Suppressor macrophage treated with lipopolysaccharide for 4 hours (primary cell): Measurements from ENCODE around the gene BEAN1.
A peak's percentile ranks its signal among the peaks of the same experiment; 100 is the strongest.

Source experiments
- DNase-seq: peaks from one replicate; pipeline ENCODE4 v3.0.0-alpha.2; 2020

BEAN1 gene

GRCh38 chr16:66419527-66419926, 7.6 kb upstream of the BEAN1 start:
- no peak for DNase-seq

DNA sequence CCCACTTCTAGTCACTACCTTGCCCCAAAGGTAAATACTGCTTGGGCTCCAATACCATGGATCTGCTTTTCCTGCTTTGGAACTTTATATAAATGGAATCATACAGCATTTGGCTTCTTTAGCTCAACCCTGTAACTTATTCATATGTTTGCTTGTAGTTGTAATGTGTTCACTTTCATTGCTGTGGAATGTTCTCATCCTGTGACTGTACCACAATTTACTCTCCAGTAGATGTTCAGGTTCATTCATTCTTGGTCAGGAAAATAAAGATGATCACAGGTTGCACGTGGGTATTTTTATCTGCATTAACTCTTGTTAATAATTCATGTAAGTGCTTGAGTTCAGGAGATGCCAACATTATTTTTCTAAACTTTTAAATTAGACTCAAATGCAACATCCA, 6.7 kb upstream of the BEAN1 start:
- no peak for DNase-seq

DNA sequence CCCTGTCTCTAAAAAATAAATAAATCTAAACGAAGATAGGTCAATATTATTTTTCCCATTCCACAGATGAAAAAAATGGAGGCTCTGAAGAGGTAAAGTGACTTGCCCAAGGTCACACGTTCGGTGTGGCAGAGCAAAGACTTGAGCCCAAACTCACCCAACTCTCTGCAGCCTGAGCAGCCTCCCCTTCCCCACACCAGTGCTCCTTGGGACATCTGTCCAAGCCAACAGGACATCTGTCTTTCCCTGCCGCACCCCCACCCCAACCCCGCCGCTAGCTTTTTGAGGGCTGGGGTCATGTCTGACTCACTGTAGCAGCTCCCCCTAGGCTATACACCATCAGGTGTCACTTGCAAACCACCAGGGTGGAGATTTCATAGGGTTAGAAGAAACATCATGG, 5.2 kb upstream of the BEAN1 start:
- no peak for DNase-seq

- peak; percentile 16 for DNase-seq
Observed at GRCh38 chr16:66422366-66422765, 4.7 kb upstream of the BEAN1 start.

- DNase-seq, result no peak
Observed at GRCh38 chr16:66423177-66423576, 3.9 kb upstream of the BEAN1 start.

DNA sequence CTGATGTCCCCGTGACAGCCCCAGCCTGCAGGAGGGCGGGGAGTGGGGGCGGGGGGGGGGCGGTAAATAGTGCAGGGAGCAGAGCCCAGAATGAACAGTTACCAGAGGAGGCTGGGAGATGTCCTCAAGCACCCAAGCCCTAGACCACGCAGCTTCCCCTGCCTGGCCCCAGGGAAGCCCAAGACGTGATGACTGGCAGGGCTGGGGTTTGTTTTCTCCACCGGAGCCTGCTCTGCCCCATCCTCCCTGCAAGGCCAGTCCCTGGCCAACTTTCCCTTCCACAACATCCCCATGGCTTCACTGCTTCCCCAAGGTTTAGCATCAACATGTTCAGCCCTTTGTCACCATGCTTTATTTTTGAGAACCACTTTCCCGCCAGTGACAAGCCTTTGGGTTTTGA, 1.4 kb upstream of the BEAN1 start:
- DNase-seq, result no peak

GRCh38 chr16:66426112-66427035, 721 bp upstream of the BEAN1 start:
- DNase-seq, result peak; percentile 16

DNA sequence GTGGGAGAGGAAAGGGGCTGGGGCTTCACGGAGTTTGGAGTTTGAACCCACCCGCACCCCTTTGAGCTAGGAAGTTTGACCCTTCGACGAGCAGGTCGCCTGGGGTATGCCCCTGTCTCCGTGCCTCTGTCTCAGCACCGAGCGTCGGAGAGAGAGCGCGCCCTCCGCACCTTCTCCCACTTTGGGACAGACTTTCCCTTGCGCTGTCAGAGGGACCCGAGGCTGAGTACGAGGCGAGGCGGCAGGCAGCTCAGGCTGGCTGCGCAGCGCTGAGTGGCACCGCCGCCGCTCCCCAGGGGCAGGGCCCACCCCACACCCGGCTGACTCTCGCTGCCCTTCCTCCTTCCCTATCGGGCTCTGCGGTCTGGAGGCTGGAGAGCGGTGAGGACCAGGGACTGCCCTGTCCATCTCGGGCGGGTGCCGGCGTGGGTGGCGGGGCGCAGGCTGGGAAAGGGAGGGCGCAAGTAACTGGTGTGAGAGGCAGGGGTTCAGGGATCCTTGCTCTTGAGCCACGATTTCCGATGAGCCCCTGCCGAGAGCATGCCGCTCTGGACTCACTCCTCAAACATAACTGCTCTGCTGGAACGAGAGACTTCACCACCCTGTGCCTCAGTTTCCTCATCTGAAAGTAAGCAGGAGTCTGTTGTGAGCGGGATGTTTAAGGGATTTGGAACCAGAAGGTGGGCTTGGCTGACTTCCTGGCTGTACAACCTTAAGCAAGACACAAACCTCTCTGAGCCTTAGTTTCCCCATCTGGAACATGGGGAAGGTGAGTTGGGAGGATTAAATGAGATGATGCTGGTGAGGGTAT, 981 bp downstream of the BEAN1 start:
- peak; percentile 43 for DNase-seq

DNA sequence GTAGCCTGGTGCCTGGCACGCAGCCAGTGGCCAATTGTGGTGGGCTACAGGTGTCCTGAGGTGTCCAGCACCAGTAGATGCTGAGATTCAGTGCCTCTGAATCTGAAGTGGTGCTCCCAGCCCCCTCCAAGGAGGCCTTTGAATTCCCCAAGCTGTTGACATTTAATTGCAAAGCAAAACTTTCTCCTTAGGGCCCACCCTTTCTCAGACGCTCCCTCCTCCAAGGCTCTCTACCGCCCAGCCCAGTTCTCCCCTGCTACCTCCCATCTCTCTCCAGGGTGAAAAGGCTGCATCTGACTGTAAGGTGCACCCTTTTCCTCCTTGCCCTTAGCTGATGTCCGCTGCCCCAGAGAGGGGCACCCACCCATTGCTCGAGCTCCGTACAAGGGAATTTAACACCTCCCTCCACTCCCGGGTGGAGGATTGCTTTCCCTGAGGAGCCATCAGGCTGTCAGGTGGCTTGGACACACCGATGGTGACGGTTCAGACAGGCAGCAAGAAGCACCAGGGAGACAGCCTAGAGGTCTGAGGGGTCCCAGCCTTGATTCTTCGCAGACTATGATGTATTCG, 1.7 kb downstream of the BEAN1 start:
- no peak for DNase-seq

GRCh38 chr16:66429290-66429962, 2.3 kb downstream of the BEAN1 start:
- no peak for DNase-seq

GRCh38 chr16:66430214-66430613, 3.1 kb downstream of the BEAN1 start:
- no peak for DNase-seq

DNA sequence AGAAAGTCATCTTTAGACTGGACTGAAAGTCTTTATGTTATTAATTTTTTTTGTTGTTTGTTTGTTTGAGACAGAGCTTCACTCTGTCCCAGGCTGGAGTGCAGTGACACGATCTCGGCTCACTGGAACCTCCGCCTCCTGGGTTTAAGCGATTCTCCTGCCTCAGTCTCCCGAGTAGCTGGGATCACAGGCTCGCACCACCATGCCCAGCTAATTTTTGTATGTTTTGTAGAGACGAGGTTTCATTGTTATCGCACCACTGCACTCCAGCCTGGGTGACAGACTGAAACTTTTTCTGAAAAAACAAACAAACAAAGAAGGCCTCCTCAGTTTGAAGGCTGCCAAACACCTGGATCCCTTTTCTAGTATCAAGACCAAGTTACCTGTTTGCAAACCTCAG, 4.7 kb downstream of the BEAN1 start:
- no peak for DNase-seq

GRCh38 chr16:66432429-66432828, 5.3 kb downstream of the BEAN1 start:
- DNase-seq, result no peak

GRCh38 chr16:66434619-66435430, 7.7 kb downstream of the BEAN1 start:
- DNase-seq, result no peak

GRCh38 chr16:66435896-66436295, 8.8 kb downstream of the BEAN1 start:
- no peak for DNase-seq

DNA sequence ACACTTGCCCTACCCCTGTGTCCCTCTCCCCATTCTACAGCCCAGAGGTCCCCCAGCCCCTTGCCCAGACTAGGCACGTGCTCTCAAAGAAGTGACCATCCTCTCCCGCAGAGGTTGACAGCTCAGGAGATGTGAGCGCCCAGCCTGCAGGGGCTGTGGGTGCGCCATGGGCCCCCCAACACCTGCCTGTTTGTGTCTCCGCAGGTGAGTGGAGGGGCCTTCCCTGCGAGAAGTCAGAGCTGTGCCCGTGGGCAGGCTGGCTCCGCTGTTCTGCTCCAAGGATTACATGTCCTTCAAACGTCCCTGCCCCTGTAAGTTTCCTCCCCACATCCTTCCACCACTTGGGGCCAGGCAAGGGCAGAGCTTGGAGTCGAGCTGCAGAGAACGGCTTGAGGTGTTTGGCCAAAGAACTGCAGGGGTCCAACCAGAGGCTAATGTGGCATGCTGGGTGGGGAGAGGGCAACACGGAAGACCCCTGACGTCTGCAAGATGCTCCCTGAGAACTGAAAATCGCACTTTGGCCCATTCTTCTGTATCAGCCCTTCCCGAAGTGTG, 10.4 kb downstream of the BEAN1 start:
- no peak for DNase-seq

- no peak for DNase-seq
Observed at GRCh38 chr16:66438536-66438935, 11.4 kb downstream of the BEAN1 start.

DNA sequence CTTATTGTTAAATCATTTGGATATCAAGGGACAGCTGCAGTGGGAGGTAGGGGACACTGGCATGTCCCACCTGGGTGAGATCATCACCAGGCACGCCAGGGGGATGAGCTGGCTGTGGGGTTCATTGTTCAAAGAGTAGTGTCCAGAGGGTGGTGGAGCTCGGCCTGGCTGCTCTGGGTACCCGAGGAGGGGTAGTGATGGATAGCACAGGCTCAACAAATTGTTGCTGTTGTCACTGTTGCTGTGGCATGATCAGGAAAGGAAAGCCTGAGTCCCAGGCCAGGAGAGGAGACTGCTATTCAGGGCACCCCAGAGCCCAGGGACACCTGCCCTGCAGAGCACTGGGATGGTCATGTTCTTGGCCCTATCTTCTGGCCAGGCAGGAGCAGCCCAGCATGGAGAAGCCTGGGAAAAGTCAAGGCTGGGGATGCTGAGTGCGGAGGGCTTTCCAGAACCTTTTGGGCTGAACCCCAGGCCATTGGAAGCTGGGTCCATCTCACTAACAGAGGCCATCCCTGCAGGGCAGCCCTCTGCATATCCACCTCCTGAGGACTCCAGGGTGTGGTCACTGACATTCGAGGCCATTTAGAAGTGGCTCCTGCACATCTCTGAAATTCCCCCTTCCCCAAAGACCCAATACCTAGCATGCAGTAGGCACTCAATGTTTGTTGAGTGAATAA, 12.1 kb downstream of the BEAN1 start:
- DNase-seq, result no peak

GRCh38 chr16:66440271-66440802, 13.2 kb downstream of the BEAN1 start:
- DNase-seq, result no peak

GRCh38 chr16:66440970-66441369, 13.9 kb downstream of the BEAN1 start:
- no peak for DNase-seq
